Measurements from ENCODE around the gene LRCH1.

Gene LRCH1

GRCh38 chr13:46618694-46619254, 65.8 kb downstream of the LRCH1 start:
- DNase-seq: no peak

GRCh38 chr13:46620029-46620428, 67.1 kb downstream of the LRCH1 start:
- no peak for DNase-seq

GRCh38 chr13:46620471-46620870, 67.5 kb downstream of the LRCH1 start:
- no peak for DNase-seq

- DNase-seq: no peak
These were observed 68.2 kb downstream of the LRCH1 start for GRCh38 chr13:46621133-46621532.

- DNase-seq: no peak
These were observed 69.0 kb downstream of the LRCH1 start for GRCh38 chr13:46621792-46622629.

- peak; percentile 92 for DNase-seq
These were observed 69.8 kb downstream of the LRCH1 start for GRCh38 chr13:46622630-46623256.

GRCh38 chr13:46624353-46624752, 71.4 kb downstream of the LRCH1 start:
- DNase-seq: no peak

- DNase-seq: no peak
These were observed 71.9 kb downstream of the LRCH1 start for GRCh38 chr13:46624821-46625220.

- DNase-seq: no peak
These were observed 74.5 kb downstream of the LRCH1 start for GRCh38 chr13:46627462-46627861.

GRCh38 chr13:46628622-46629365, 75.8 kb downstream of the LRCH1 start:
- DNase-seq: no peak

- DNase-seq: peak; percentile 23
These were observed 76.9 kb downstream of the LRCH1 start for GRCh38 chr13:46629811-46630413.

GRCh38 chr13:46630431-46631178, 77.6 kb downstream of the LRCH1 start:
- DNase-seq: no peak

GRCh38 chr13:46631179-46631542, 78.2 kb downstream of the LRCH1 start:
- DNase-seq: no peak

GRCh38 chr13:46632176-46632575, 79.2 kb downstream of the LRCH1 start:
- no peak for DNase-seq

- peak; percentile 9 for DNase-seq
These were observed 80.4 kb downstream of the LRCH1 start for GRCh38 chr13:46633416-46633815.

- no peak for DNase-seq
These were observed 83.5 kb downstream of the LRCH1 start for GRCh38 chr13:46636451-46636850.

- DNase-seq: no peak
These were observed 84.2 kb downstream of the LRCH1 start for GRCh38 chr13:46637213-46637612.

- DNase-seq: no peak
These were observed 85.3 kb downstream of the LRCH1 start for GRCh38 chr13:46638262-46638661.

GRCh38 chr13:46639033-46639981, 86.3 kb downstream of the LRCH1 start:
- no peak for DNase-seq

- DNase-seq: no peak
These were observed 87.9 kb downstream of the LRCH1 start for GRCh38 chr13:46640843-46641242.
